WTC11 (cell line): Measurements from ENCODE around the gene CCDC124.

Experiments
- ATF3 ChIP-seq: sonication (generic); formaldehyde crosslinking; conservative IDR thresholded peaks from 2 replicates; pipeline ENCODE4 v1.8.1; 2022; ENCODE audit warnings: mild to moderate bottlenecking, missing genetic modification reagents
- CDX4 ChIP-seq: fragments of 250-450 bp; sonication (Bioruptor Pico); IDR thresholded peaks from 2 replicates; pipeline ENCODE4 v1.9.0; 2021; ENCODE audit warnings: moderate library complexity, mild to moderate bottlenecking, inconsistent platforms, borderline replicate concordance
- CTCF ChIP-seq: fragments of 200-600 bp; IDR thresholded peaks from 2 replicates; pipeline ENCODE4 v1.8.0; 2022; ENCODE audit warnings: antibody characterized with exemption
- JUN ChIP-seq: sonication (generic); formaldehyde crosslinking; IDR thresholded peaks from 2 replicates; pipeline ENCODE4 v1.8.0; 2023; ENCODE audit warnings: mild to moderate bottlenecking, missing genetic modification reagents
- NR1H2 ChIP-seq: sonication (generic); formaldehyde crosslinking; IDR thresholded peaks from 2 replicates; pipeline ENCODE4 v1.9.0; 2021; ENCODE audit warnings: mild to moderate bottlenecking, moderate library complexity, missing genetic modification reagents
- TEAD1 ChIP-seq: sonication (generic); formaldehyde crosslinking; IDR thresholded peaks from 2 replicates; pipeline ENCODE4 v1.8.0; 2022; ENCODE audit warnings: mild to moderate bottlenecking, missing genetic modification reagents
- USF2 ChIP-seq: sonication (generic); formaldehyde crosslinking; IDR thresholded peaks from 2 replicates; pipeline ENCODE4 v1.8.1; 2023; ENCODE audit warnings: mild to moderate bottlenecking, missing genetic modification reagents, moderate library complexity
- ZBTB43 ChIP-seq: sonication (generic); formaldehyde crosslinking; IDR thresholded peaks from 2 replicates; pipeline ENCODE4 v1.8.1; 2023; ENCODE audit warnings: mild to moderate bottlenecking, missing genetic modification reagents
- ZNF121 ChIP-seq: sonication (generic); formaldehyde crosslinking; IDR thresholded peaks from 2 replicates; pipeline ENCODE4 v1.8.0; 2023; ENCODE audit warnings: missing genetic modification reagents
- ZNF425 ChIP-seq: fragments of 250-450 bp; sonication (Bioruptor Pico); conservative IDR thresholded peaks from 2 replicates; pipeline ENCODE4 v1.9.0; 2021; ENCODE audit warnings: mild to moderate bottlenecking
- TF ChIP-seq, protein P1 (sequence below): sonication (generic); formaldehyde crosslinking; IDR thresholded peaks from 2 replicates; pipeline ENCODE4 v1.8.0; 2023; ENCODE audit warnings: missing genetic modification reagents, mild to moderate bottlenecking, borderline replicate concordance
- TF ChIP-seq, protein P2 (sequence below): sonication (generic); formaldehyde crosslinking; IDR thresholded peaks from 2 replicates; pipeline ENCODE4 v1.8.1; 2023; ENCODE audit warnings: mild to moderate bottlenecking, moderate library complexity, missing genetic modification reagents

DNA sequence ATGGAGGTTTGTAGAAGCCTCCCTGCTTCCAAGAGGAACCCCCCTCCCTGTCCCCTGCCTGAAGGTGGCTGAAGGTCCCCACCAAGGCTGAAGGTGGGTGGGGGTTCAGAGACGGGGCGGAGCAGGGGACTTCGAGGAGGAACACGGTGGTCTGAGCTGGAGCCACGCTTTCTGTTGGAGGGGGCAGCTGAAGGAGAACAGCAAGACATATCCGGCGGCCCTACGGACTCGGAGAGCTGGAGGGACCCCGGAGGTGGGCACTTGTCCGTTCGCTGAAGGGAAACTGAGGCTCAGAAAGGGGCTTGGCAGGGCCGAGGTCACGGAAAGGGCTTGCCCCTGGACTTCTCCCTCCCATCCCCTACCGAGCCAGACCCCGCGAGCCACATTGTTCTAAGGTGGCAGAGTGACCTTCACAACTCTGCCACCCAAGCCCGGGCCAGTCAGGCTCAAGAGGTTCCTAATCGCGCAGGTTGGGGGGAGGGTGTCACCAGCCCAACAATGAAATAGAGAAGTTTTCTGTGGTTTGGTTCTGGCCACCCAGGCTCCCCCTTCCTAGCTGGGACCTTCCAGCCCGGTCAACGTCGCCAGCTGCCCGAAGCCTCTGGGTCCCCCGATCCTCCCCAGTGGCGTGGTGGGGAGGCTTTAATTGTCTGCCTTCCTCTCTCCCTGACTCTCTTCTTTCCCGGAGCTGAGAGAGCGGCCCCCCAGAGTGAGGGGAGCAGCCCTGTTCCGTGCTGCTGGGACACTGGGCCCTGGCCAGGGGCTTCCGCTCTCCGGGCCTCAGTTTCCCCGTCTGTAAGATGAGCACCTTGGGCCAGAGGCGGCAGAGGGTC lies 18.6 kb downstream of the CCDC124 start:
- TF ChIP-seq CTCF (no peak), ZNF121 (CRISPR knock-in tag) (no peak), JUN (CRISPR knock-in tag) (no peak), ATF3 (CRISPR knock-in tag) (no peak), CDX4 (CRISPR knock-in tag) (no peak), NR1H2 (CRISPR knock-in tag) (no peak), ZNF425 (no peak), TEAD1 (CRISPR knock-in tag) (no peak), ZBTB43 (CRISPR knock-in tag) (no peak), USF2 (CRISPR knock-in tag) (no peak)
- TF ChIP-seq, protein P1, sequence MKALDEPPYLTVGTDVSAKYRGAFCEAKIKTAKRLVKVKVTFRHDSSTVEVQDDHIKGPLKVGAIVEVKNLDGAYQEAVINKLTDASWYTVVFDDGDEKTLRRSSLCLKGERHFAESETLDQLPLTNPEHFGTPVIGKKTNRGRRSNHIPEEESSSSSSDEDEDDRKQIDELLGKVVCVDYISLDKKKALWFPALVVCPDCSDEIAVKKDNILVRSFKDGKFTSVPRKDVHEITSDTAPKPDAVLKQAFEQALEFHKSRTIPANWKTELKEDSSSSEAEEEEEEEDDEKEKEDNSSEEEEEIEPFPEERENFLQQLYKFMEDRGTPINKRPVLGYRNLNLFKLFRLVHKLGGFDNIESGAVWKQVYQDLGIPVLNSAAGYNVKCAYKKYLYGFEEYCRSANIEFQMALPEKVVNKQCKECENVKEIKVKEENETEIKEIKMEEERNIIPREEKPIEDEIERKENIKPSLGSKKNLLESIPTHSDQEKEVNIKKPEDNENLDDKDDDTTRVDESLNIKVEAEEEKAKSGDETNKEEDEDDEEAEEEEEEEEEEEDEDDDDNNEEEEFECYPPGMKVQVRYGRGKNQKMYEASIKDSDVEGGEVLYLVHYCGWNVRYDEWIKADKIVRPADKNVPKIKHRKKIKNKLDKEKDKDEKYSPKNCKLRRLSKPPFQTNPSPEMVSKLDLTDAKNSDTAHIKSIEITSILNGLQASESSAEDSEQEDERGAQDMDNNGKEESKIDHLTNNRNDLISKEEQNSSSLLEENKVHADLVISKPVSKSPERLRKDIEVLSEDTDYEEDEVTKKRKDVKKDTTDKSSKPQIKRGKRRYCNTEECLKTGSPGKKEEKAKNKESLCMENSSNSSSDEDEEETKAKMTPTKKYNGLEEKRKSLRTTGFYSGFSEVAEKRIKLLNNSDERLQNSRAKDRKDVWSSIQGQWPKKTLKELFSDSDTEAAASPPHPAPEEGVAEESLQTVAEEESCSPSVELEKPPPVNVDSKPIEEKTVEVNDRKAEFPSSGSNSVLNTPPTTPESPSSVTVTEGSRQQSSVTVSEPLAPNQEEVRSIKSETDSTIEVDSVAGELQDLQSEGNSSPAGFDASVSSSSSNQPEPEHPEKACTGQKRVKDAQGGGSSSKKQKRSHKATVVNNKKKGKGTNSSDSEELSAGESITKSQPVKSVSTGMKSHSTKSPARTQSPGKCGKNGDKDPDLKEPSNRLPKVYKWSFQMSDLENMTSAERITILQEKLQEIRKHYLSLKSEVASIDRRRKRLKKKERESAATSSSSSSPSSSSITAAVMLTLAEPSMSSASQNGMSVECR (CRISPR knock-in tag): no peak
- TF ChIP-seq, protein P2, sequence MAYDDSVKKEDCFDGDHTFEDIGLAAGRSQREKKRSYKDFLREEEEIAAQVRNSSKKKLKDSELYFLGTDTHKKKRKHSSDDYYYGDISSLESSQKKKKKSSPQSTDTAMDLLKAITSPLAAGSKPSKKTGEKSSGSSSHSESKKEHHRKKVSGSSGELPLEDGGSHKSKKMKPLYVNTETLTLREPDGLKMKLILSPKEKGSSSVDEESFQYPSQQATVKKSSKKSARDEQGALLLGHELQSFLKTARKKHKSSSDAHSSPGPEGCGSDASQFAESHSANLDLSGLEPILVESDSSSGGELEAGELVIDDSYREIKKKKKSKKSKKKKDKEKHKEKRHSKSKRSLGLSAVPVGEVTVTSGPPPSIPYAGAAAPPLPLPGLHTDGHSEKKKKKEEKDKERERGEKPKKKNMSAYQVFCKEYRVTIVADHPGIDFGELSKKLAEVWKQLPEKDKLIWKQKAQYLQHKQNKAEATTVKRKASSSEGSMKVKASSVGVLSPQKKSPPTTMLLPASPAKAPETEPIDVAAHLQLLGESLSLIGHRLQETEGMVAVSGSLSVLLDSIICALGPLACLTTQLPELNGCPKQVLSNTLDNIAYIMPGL: no peak
